NOMO-1 treated with dmso at 0.1 percent for 144 hours (cell line): ENCODE measurements around the gene KLHL33.
A peak's percentile ranks its signal among the peaks of the same experiment; 100 is the strongest.

ENCODE experiments used
- DNase-seq: peaks from one replicate; lab custom pipeline; 2025; ENCODE audit not compliant: unreplicated experiment; lab: John Stamatoyannopoulos, UW

Gene KLHL33

GRCh38 chr14:20415782-20416206, 20.2 kb downstream of the KLHL33 start:
- peak; percentile 69 for DNase-seq

DNA sequence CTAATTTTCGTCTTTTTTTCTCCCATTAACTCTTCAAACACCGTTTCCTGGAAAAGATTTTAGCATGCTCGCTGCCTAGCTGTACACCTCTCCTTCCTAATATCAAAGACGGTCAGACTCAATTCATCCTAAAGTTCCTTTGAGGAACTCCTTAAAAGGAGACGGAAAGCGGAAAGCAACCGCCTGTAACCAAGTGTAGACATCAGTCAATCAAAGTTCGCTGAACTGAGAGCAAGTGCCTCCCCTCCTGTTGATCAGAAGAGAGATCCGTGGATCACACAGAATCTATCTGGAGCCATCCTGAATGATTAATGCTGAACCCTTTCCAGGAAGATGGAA, 22.3 kb downstream of the KLHL33 start:
- no peak for DNase-seq

DNA sequence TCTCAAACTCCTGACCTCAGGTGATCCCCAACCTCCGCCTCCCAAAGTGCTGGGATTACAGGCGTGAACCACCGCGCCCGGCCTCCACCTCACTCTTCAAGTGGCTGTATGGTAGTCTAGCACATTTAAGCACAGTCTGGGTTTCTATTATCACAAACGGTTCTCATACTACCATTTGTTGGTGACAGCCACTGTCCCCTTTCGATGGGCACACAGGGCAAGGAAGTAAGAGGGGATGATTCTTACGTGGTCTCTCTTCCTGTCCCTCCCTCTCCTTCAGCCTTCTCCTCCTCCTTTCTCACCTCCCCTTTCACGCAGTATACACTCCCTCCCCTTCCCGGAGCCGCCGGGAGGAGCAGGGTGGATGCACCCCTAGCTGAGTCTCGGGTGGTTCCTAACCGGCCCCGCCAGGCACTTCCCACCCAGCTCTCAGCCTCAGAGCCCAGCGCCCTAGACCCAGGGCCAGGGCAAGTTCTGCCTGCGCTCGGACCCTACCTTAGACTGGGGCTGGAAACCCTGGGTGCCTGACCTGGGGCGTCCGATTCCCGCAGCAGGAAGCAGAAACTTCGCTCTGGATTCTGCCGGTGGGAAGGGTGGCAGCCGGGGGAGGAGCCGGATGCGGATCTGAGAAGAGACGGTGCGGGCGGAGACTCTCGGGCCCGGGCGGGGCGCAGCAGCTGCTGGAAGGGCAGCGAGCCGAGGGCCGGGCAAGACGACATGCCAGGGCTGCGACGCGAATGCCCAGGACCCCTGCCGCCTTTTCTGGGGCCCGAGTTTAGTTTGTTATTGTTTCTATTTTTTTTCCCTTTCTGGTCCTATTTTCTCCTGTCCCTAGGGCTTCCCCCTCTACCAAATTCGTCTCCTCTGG, 22.9 kb downstream of the KLHL33 start, which contains the start of gene TEP1:
Gene TEP1 (minus strand): TSS at position 626 of the 868 bp plus-strand sequence. CDS start 5,062 bp downstream, outside the sequence.
- peak; percentile 72 for DNase-seq

DNA sequence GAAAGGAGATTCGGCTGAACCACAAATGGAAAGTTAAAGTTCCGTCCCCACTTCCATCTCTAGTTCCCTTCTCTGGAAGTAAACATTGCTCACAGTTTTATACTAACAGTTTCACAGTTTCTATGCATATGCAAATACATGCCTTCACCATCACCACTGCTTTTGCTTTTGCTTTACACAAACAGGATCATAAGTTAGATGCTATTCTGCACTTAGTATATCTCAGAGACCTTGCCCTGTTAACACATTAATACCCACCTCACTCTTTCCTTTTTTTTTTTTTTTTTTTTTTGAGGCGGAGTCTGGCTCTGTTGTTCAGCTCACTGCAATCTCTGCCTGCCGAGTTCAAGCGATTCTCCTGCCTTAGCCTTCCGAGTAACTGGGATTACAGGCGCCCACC, 23.6 kb downstream of the KLHL33 start:
- DNase-seq: no peak

DNA sequence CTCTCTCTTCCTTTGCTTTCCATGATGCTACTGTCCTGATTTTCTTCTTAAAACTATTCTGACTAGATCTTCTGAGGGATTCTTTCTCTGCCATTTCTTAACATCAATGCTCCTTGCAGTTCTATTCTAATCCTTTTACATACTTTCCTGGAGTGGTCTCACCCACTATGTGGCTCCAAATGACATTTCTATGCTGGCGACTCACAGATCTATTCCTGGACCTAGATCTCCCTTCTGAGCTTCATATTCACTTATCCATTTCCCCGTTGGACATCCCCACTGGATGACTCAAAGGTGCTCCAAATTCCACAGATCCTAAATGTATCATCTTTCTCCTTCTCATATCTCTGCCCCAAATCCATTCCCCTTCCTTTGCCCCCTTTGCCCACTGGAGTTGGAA, 26.7 kb downstream of the KLHL33 start:
- DNase-seq: no peak

DNA sequence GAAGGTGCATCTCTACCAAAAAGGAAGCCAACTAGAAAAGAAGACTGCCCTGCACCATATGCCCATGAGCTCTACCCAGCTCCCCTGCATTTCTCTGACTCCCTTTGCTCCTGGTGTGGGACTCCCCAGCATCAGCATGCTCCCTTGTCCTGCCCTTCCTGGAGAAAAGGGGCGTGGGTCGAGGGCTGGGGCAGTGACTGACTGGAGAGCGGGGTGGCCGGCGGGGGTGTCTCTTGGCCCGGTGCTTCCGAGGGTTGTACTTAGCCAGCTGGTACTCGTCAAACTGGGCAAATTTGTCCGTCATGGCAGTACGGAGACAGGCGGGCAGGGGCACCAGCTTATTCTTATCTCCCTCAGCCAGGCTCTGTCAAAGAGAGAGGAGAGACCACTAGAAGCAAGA, 32.4 kb downstream of the KLHL33 start:
- no peak for DNase-seq

DNA sequence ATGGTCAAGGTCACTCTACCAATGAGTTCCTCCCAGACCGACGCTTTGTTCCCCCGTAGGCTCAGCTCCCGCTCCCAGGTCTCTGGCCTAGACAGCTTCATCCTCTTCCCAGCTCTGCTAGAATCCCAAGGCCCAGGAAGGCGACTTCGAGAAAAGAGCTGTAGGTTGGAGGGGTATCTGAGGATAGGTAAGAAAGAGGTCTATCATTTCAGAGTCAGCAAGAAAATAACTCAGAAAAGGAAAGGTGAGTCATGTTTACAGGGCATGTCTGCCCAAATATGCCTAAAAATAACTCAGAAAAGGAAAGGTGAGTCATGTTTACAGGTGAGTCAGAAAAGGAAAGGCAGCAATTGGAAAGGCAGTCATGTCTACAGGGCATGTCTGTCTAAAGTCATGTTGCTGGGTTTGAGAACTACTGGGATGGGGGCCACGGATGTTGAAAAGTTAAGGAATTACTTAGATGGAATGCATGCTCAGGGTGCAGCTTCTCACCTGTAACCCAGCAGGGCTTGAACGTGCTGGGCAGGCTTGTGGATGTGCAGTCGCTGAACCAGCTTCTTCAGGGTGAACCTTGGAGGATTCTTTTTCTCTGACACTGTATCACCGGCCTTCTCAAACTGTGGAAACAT, 34.9 kb downstream of the KLHL33 start:
- no peak for DNase-seq

DNA sequence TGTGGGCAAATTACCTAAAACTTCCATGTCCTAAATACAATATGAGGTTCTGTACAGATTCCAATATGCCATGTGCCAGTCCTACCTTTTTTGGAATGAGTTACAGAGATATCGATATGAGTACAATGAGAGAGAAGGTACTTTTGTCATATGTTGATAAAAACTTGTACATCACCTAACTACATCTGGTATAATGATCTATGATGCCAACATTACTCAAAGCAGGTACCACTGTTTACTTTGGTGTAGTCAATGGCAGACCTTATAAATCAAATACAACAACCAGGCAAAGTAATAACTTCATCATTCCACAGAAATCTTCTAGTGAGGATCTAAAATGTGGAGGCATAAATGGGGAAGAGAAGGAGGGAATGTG, 35.4 kb downstream of the KLHL33 start:
- DNase-seq: no peak

DNA sequence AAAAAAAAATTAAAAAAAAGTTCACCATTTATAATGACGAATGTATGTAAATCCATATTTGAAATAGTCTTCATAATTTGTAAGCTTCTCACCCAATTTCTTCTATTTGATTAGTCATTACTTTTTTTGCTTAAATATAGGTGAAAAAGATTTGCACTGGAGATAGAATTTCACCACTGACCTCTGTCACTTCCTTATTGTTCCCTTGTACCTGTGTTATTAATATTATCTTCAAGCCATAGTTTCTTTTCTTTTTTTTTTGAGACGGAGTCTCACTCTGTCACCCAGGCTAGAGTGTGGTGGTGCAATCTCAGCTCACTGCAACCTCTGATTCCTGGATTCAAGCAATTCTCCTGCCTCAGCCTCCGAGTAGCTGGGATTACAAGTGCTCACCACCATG, 38.5 kb downstream of the KLHL33 start:
- no peak for DNase-seq

DNA sequence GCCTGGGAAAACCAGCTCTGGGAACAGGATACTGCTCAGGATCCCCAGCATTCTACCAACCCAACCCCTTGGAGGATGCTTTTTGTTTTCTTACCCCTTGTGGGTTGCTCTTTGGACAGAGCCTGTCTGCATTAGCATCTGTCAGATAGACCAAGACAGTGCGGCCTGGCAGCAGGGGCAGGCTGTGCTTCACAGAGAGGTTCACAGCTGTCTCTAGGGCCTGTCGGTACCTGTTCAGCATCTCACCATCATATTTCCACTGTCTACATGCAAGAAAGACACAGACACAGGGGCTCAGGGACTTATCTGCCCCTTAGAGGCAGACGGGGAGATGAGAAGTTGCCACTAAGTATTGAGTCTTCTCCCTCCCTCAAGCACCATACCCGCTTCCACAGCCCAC, 44.5 kb downstream of the KLHL33 start:
- DNase-seq: no peak

DNA sequence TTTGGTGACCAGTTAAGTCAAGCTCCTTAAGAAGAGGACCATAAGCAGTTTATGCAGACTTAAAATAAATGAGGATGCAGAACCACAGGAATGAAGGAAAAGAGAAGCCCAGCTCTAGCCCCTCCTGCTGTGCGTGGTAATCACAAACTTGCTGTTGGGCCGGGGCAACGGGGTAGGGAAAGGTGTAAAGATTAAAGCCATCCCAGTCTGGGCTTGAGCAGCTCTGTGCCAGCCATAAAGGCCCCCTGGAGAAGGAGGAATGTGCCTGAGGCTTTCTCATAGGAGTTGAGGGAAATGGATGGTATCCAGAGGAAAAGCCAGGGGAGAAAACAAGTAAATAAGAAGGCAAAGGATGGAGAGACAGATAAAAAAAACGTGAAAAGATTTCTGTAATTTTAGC, 47.8 kb downstream of the KLHL33 start:
- DNase-seq: no peak

- DNase-seq: peak; percentile 55
These were observed 48.4 kb downstream of the KLHL33 start for GRCh38 chr14:20387576-20387975.

- DNase-seq: no peak
These were observed 49.6 kb downstream of the KLHL33 start for GRCh38 chr14:20386276-20386855.

GRCh38 chr14:20384886-20385285, 51.1 kb downstream of the KLHL33 start:
- no peak for DNase-seq

DNA sequence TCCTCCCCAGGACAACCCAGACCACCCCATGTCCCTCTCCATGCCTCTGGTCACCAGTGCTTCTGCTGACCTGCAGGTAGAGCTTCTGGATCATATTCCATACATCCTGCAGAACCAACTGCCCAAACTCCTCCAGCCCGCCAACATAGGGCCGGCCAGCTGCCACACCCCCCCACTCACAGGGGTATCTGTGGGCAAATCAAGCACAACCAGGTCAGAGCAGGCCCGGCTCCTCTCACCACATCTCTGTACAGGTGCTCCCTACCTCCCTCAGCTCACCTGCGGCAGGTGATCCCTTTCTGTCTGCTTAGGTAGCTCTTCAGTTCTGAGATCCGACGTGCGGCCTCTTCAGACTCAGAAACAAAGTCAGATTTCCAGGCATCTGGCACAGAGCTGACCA, 51.6 kb downstream of the KLHL33 start:
- DNase-seq: no peak

GRCh38 chr14:20383636-20384035, 52.3 kb downstream of the KLHL33 start:
- DNase-seq: no peak

DNA sequence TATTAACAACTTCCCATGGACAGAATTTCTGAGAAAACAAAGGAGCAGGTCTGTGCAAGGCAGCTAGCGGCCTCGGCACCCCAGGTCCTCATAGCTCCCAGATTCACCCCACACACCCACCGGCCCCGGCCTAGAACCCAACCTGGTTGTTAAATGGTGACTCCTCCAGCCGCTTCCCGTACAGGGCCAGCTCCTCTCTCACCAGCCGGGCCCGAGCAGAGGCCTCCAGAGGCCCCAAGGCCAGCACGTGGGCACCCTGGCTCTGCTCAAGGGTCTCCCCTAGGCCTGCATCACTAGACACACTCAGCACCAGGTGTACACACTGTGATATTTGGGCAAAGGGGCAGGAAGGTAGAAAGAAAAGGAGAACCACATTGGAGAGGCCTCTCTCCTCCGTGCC, 52.9 kb downstream of the KLHL33 start:
- no peak for DNase-seq

GRCh38 chr14:20382526-20382925, 53.4 kb downstream of the KLHL33 start:
- no peak for DNase-seq

DNA sequence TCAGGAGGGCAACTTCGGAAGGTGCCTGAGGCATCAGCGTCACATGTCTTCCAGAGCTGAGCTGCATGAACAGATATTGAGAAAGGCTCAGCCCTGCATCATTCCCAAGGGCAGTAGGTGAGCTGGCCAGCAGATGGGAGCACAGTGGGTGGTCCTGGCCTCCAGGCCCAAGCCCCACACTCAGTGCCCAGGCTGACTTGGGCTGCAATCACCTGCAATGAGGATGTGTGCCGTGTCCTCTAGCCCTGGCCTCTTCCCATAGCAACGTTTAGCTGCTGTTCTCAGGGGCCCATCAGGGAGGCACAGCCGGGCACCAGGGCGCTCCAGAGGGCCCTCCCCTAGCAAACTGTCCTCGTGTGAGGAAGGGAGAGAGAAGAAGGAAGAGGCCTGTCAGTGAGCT, 54.6 kb downstream of the KLHL33 start:
- DNase-seq: no peak

DNA sequence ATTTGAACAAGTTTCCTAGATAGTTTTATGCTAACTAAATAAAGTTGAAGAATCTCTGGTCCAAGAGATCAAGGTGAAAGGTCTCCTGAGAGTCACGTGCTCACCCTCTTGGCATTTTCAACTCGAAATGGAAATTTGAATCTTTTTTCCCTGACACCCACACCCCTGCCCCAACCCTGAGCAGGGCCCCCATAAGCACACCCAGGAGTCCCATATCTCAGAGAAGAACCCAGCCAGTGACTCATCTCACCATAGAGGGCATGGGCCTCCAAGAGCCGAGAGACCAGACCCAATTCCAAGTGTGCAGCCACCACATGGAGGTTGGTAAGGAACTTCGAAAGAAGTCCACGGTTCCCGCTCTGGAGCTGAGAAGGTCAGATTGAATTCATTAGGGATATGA, 55.3 kb downstream of the KLHL33 start:
- no peak for DNase-seq

GRCh38 chr14:20379743-20380142, 56.2 kb downstream of the KLHL33 start:
- no peak for DNase-seq

- no peak for DNase-seq
These were observed 58.8 kb downstream of the KLHL33 start for GRCh38 chr14:20377171-20377570.
